Cardiac fibroblast (primary cell): Measurements from ENCODE around the gene STX4.

Experiments used
- DNase-seq, 2 donors: peaks; one replicate each; pipeline versions ENCODE4 v3.0.0 to v3.0.0-alpha.2; 2010; ENCODE audit warnings: low read depth in 2 of 2
- H3K4me3 ChIP-seq, 2 donors: replicated peaks in 1 of 2; 1 replicate in 1 of 2; 2 replicates in 1 of 2; pipeline ENCODE4 v1.5.1; 2011; ENCODE audit warnings: low read depth in 2 of 2, low read length in 2 of 2, mild to moderate bottlenecking in 2 of 2, moderate library complexity in 1 of 2
- CTCF ChIP-seq: IDR thresholded peaks from one replicate; pipeline ENCODE4 v1.5.1; 2011; ENCODE audit warnings: low read depth, mild to moderate bottlenecking, low read length, inconsistent platforms

STX4 gene

GRCh38 chr16:30995927-30996323 lies 37.4 kb upstream of the STX4 start:
- TF ChIP-seq CTCF: no peak
- H3K4me3 ChIP-seq: no peak overlapping the region
- no peak for DNase-seq

- peak overlapping the region; percentile 50 to 52 for H3K4me3 ChIP-seq
- peak in 1 of 2 donors; percentile 30 for DNase-seq
- no peak for TF ChIP-seq CTCF
These were observed 36.9 kb upstream of the STX4 start for GRCh38 chr16:30996324-30996984.

GRCh38 chr16:30996985-30997724 lies 36.2 kb upstream of the STX4 start:
- peak overlapping the region; percentile 50 to 52 for H3K4me3 ChIP-seq
- DNase-seq: peak; percentile 72 to 76
- TF ChIP-seq CTCF: no peak

- peak; percentile 57 to 84 for DNase-seq
- no peak for TF ChIP-seq CTCF
- H3K4me3 ChIP-seq: peak overlapping the region; percentile 50 to 51
These were observed 35.3 kb upstream of the STX4 start for GRCh38 chr16:30997725-30998711.

GRCh38 chr16:30998852-30999761 lies 34.3 kb upstream of the STX4 start:
- TF ChIP-seq CTCF: no peak
- no peak overlapping the region for H3K4me3 ChIP-seq
- DNase-seq: no peak
